Cardiac muscle cell (in vitro differentiated cells and primary cell): ENCODE results near the gene FRS3. TPM values are rescaled to one million over a fixed set of nuclear protein-coding genes. Genes with fewer than 3 reads are reported as not detected.

ENCODE experiments used
- DNase-seq, 2 donors: peaks; one replicate each; pipeline versions ENCODE4 v3.0.0 to v3.0.0-alpha.2; 2010 to 2017; ENCODE audit warnings: low read depth in 1 of 2, low spot score in 1 of 2
- H3K27ac ChIP-seq: fragments of 200-600 bp; sonication (generic); 2 replicates; pipeline ENCODE4 v1.5.1; 2016
- H3K27me3 ChIP-seq: fragments of 200-600 bp; sonication (generic); 2 replicates; pipeline ENCODE4 v1.6.0; 2016; ENCODE audit warnings: control low read depth
- H3K36me3 ChIP-seq: fragments of 200-600 bp; sonication (generic); 2 replicates; pipeline ENCODE4 v1.5.1; 2016; ENCODE audit warnings: control low read depth
- H3K4me1 ChIP-seq: fragments of 200-600 bp; sonication (generic); 2 replicates; pipeline ENCODE4 v1.8.1; 2017; ENCODE audit warnings: low read depth, mild to moderate bottlenecking, mixed run types
- H3K4me3 ChIP-seq: fragments of 200-600 bp; sonication (generic); 2 replicates; pipeline ENCODE4 v1.5.1; 2016; ENCODE audit warnings: mild to moderate bottlenecking
- H3K9me3 ChIP-seq: fragments of 200-600 bp; sonication (generic); 2 replicates; pipeline ENCODE4 v1.5.1; 2017; ENCODE audit warnings: low read depth, mild to moderate bottlenecking, control low read depth
- polyA plus RNA-seq: library from polyadenylated mRNA; unstranded; fragments of >200 nt; fragmentation: Nextera tagmentation; extraction: Ambion mirVana; gene quantifications from 2 replicates; pipeline ENCODE4 v1.2.1, GENCODE V29; 2016
- total RNA-seq: library from RNA; depleted of rRNA; stranded (reverse); fragments of >200 nt; gene quantifications from 2 replicates; pipeline ENCODE4 v1.2.3, GENCODE V29; 2016
- TF ChIP-seq, protein P1 (sequence below): IDR thresholded peaks from 2 replicates; pipeline ENCODE4 v1.5.1; 2012; ENCODE audit warnings: low read depth, mild to moderate bottlenecking, low read length

The FRS3 gene
- total and polyA plus RNA-seq, 2 experiments from 2014 or later: 24.7 to 25.3 TPM

DNA sequence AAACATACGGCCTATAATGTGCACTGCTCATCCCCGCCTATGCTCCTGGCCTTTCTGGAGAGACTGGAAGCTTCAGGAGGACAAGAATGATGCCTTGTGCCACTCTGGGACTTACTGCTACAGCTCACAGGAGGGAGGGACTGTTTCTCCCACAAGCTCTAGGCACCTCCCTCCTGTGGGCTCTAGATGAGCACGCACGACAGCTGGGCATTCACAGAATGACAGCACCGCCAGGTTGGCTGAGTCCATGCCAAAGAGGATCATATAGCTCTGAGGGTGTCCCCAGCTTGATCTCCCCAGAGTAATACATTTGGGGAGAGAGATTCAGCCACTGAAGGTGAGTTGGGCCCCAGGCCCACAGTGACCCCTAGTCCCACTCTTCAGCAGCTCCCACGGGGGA is 22.4 kb downstream of the FRS3 start:
- Histone ChIP-seq H3K4me1 (no peaks in the 10 kb centered on the region), H3K4me3 (no peak overlapping the region), H3K36me3 (no peaks in the 10 kb centered on the region), H3K27me3 (no peaks in the 10 kb centered on the region), H3K27ac (no peak overlapping the region), H3K9me3 (no peaks in the 10 kb centered on the region)
- DNase-seq: no peak
- TF ChIP-seq, protein P1, sequence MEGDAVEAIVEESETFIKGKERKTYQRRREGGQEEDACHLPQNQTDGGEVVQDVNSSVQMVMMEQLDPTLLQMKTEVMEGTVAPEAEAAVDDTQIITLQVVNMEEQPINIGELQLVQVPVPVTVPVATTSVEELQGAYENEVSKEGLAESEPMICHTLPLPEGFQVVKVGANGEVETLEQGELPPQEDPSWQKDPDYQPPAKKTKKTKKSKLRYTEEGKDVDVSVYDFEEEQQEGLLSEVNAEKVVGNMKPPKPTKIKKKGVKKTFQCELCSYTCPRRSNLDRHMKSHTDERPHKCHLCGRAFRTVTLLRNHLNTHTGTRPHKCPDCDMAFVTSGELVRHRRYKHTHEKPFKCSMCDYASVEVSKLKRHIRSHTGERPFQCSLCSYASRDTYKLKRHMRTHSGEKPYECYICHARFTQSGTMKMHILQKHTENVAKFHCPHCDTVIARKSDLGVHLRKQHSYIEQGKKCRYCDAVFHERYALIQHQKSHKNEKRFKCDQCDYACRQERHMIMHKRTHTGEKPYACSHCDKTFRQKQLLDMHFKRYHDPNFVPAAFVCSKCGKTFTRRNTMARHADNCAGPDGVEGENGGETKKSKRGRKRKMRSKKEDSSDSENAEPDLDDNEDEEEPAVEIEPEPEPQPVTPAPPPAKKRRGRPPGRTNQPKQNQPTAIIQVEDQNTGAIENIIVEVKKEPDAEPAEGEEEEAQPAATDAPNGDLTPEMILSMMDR: no peak

DNA sequence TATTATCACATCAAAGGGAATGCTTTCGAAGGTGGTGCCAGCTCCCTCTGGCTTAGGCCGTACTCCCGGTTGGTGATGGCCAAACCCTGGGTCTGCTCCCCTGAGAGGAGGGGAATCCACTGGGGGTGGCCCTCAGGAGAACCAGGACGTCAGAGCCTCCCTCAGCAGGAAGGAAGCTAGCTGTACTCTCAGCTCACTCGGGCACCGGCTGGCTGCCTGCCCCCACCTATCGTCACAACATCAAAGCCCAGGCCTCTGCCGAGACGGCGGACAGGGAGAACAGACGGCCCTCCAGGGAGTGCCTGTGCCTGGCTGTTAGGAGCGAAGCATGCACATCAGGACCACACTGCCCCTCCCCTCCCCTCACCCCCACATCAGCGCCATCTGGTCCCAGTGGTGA is 23.3 kb downstream of the FRS3 start:
- Histone ChIP-seq H3K4me1 (no peaks in the 10 kb centered on the region), H3K4me3 (no peak overlapping the region), H3K27me3 (no peaks in the 10 kb centered on the region), H3K36me3 (no peaks in the 10 kb centered on the region), H3K27ac (no peak overlapping the region), H3K9me3 (no peaks in the 10 kb centered on the region)
- TF ChIP-seq, protein P1: no peak
- DNase-seq: no peak

DNA sequence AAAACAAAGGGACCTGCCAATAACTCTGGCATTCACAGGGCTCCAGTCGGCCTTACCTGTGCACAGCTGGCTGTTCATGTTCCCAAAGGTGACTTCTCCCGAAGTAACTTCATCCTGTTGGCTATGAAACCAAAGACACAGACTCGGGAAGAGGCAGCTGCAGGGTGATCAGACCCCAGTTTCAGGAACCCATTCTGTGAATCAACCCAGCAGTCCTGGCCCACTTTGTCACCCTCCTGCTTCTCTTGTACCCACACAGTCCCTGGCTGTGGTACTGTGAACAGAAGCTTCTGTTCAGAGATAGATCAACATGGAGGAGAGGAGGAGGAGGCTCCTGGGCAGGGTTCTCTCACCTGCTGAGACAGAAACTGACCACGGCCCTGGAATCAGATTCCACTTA is 23.8 kb downstream of the FRS3 start:
- no peaks in the 10 kb centered on the region for H3K36me3 ChIP-seq
- no peak for DNase-seq
- H3K4me3 ChIP-seq: no peak overlapping the region
- no peaks in the 10 kb centered on the region for H3K9me3 ChIP-seq
- no peaks in the 10 kb centered on the region for H3K27me3 ChIP-seq
- TF ChIP-seq, protein P1: no peak
- no peaks in the 10 kb centered on the region for H3K4me1 ChIP-seq
- no peak overlapping the region for H3K27ac ChIP-seq

DNA sequence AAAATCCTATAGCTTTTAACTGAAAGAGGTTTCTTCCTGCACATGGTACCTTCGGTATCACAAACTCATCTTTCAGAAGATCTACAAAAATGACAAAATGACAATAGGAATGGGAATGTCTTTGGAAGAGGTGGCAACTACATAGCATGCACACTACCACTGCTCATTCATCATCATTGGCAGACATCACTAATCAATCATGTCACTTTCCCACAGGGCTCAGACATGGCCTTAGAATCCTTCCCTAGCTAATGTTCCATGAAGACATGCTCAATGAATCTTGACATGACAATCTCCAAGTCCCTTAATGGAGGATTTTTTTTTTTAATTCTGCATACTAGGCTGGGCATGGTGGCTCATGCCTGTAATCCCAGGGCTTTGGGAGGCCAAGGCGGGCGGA is 29.3 kb downstream of the FRS3 start:
- H3K9me3 ChIP-seq: no peaks in the 10 kb centered on the region
- H3K36me3 ChIP-seq: no peaks in the 10 kb centered on the region

DNA sequence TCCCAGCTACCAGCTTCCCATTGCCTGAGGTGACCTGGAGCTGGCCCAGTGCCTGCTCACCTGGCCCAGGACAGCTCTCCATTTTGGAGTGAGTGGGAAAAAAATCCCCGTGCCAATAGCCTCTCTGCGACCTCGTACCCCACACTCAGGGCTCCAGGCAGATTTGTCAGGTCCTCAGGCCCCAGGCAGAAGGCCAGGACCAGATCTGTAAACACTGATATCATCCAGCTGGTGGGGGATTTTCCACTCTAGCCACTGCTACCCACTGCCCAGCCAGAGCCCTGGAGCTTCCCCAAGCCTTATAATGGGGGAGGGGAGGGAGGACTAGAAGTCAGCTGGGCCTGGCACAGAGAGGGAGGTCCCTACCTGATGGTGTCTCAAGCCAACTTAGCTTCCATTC is 31.2 kb downstream of the FRS3 start:
- TF ChIP-seq, protein P1: no peak
- no peaks in the 10 kb centered on the region for H3K4me1 ChIP-seq
- H3K27ac ChIP-seq: no peak overlapping the region
- H3K36me3 ChIP-seq: no peaks in the 10 kb centered on the region
- H3K4me3 ChIP-seq: no peak overlapping the region
- H3K9me3 ChIP-seq: no peaks in the 10 kb centered on the region
- DNase-seq: no peak
- no peaks in the 10 kb centered on the region for H3K27me3 ChIP-seq

More for the DNA sequence above, 29.3 kb downstream of the FRS3 start:
- H3K27me3 ChIP-seq: no peaks in the 10 kb centered on the region
- TF ChIP-seq, protein P1: no peak
- no peak for DNase-seq
- no peak overlapping the region for H3K4me3 ChIP-seq
- no peak overlapping the region for H3K27ac ChIP-seq
- no peaks in the 10 kb centered on the region for H3K4me1 ChIP-seq

DNA sequence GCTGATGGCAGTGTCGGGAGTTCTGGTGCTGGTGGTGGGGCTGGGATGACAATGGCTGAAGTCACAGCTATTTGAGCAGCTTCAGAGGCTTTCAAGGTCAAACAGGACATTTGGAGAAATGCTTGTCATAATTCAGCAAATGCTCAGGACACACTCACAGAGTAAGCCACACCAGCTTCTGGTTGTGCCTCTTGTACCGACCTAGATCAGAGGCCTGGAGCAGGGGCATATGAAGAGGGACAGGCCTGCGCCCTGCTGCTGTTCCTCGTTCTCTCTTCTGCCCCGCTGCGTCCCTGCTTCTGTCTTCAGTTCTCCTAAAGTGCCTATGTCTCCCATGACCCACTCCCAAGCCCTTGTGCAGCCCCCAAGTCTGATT is 31.6 kb downstream of the FRS3 start:
- Histone ChIP-seq H3K27me3 (no peaks in the 10 kb centered on the region), H3K27ac (no peak overlapping the region), H3K4me1 (no peaks in the 10 kb centered on the region), H3K36me3 (no peaks in the 10 kb centered on the region), H3K9me3 (no peaks in the 10 kb centered on the region), H3K4me3 (no peak overlapping the region)
- no peak for DNase-seq
- TF ChIP-seq, protein P1: no peak
